ENCODE data around the gene DIP2C. TPM values are rescaled to one million over a fixed set of nuclear protein-coding genes. Genes with fewer than 3 reads are reported as not detected.

The DIP2C gene
- total RNA-seq, 1 donor from 2014 or later: 31.9 TPM

DNA sequence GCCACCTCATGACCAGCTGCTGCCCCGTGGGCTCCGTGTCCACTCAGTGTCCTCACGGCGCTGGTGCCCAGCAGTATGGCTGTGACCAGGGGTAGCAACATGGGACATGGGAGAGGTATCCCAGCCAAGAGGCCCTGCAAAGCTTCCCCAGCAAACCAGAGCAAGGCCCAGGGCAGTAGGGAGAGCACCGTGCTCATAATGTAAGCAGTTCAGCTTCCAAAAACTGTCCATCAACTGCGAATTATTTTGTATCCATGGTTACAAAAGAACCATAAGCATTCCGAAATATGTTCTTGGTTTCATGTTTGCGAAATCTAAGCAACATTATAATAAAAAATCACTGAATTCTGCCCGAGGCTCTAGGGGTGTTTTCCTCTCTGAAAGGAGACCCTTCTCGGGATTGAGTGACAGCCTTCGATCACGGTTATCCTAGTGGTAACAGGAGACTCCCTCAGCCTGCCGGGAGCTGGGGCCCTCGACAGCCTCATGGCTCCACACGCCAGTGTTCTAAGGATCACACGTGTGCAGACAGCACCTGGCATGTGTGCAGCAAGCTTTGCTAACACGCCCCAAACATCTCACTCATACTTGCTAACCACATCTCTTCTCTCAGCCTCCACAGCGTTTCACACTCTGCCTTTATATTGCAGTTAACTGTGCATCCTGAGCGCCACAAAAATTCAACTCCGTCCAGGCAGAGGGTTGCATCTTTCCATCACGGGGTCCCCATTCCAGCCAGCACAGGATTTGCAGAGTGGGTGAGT lies 117.6 kb downstream of the DIP2C start:
- DNase-seq (ENCODE audit: low read depth): no peak

DNA sequence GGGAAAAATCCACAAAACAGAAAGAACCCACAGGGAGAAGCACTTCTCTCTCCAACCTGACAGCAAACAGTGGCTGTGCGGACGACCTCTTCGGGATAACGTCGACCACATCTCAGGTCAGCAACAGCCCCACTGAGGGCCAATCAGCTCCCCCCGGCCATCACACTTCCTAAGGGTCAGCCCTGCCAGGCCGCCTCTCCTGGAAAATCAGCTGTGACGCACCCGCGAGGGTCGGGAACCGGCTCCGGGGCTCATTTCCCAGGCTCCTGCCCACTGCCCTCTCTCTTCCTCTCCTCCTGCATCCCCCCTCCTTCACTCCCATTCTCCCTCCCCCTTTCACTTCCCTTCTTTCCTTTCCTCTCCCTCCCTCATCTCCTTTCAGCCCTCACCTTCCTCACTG lies 118.3 kb downstream of the DIP2C start:
- DNase-seq (ENCODE audit: low read depth): no peak

DNA sequence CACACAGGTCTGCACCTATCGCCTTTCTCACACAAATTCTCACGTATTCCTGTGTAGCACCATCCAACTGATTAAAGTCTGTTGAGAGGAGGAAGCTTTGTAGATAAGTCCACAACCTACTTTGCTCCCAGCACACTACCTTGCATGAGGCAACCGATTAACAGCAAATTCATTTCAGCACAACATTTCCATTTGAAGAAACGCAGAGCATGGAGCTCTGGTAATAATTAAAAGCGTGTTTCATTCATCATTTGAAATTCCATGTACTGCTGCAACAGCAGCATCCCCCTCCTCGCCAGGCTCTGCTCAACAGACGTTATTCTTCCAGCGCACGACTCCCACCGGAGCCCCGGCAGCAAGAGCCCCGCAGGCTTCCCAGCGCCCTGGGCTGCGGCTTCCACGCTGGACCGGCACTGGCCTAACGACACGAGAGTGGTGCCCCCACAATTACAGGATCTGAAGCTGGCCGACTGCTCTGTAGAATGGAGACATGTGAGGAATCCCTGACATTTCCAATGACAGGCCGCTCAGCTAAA lies 118.8 kb downstream of the DIP2C start:
- no peak for DNase-seq (ENCODE audit: low read depth)

DNA sequence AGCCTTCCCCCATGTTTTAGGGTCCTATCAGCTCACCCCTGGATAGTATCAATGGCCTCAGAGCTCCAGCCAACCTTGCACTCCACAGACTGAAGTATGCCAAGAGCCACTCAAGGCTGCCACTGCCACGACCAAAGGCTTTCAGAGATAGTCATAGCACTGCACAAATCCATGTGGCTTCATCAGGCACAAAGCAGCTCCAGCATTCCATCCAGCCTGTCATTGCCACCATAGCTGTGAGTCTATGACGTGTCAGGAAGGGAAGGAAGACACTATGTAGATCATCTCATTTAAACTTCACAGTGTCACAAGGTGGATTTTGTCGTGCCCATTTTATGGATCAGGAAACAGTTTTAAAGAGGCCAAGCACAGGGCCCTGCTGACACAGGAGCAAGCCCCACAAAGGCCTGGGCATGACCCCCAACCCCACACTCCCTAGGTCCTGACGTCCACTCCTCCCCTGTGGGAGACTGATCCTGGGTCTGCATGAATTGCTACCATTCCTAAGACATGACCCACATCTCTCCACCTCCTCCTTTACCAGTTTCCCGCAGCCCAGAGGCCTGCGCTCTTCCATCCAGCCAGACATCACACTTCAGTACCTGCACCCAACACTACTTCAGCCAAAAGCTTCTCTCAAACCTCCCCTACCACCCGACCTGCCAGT lies 119.4 kb downstream of the DIP2C start:
- DNase-seq (ENCODE audit: low read depth): no peak

DNA sequence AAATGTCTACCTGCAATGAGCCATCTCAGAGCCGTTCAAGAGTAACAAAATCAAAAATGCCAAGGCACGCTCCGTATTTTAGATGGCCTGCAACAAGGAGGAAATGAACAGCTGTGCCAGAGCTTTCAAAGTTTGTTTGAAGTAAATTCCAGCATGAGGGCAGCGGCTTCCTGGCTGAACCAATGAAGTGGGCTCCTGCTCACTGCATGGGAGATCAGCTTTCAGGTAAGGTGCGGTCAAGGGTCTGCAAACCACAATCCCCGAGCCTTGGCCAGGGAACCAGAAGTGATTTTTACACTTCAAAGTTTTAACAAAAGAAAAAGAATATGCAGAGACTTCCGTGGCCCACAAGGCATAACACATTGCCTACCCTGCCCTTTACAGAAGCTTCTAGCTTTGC lies 120.6 kb downstream of the DIP2C start:
- DNase-seq (ENCODE audit: low read depth): no peak

DNA sequence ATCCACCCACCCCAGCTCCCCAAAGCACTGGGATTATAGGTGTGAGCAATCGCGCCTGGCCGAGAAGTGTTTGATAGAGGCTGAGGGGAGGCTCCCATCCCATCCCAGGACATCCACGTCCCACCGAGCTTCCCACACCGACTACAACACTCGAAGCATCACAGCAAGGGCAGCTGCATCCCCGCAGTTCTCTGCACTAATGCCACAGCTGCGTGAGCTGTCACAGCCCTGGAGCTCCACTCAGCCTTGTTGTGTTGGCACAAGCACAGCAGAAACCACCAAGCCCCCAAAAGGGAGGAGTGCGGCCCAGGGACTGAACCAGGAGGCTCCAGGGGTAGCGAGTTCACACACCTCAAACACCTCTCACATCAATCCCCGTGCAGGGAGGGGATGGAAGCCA lies 121.6 kb downstream of the DIP2C start:
- DNase-seq (ENCODE audit: low read depth): peak; percentile 26

DNA sequence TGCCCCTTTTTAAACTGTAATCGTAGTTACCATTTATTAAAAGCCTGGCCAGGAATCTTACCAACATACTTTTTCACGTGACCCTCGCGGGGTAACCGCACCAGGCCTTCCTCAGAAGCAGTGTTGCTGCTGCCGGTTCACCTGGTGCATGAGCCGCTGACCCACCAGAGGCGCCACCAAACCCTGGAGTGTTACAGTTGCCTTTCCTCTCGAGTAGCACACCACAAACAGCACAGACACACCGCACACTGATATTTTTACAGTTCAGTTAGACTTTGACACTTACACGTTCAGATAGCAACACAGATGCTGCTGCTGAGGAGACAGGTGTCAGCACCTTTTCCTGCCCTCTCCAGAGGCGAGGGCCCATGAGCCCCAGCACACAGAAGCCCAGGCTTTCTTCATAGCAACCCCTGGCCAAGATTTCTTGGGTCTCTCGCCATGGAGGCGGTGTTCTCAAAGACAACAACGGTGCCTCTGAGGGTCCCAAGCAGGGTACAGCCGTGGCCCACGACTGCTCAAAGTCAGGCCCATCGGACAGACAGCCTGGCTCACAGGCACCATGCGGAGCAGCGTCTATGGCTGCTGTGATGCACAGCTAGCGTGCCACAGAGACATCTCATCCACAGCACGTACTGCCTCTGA lies 123.1 kb downstream of the DIP2C start:
- DNase-seq (ENCODE audit: low read depth): no peak

DNA sequence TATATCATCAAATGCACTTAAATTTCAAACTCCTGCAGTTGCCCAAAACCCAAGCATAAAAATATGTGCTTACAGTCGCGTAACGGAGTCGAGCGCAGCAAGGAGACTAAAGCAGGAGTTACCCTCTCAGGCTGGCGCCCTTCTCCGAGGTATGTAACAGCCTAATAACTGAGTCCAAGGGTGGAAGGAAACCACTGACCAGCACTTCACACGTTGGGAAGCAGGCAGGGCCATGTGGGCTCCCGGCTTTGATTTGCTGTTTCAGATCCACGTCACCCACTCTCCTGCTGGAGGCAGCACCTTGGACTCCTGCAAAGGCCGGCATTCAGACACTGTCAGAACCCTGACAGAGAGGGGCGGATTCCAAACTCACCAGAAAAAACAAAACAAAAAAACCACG lies 123.8 kb downstream of the DIP2C start:
- no peak for DNase-seq (ENCODE audit: low read depth)

DNA sequence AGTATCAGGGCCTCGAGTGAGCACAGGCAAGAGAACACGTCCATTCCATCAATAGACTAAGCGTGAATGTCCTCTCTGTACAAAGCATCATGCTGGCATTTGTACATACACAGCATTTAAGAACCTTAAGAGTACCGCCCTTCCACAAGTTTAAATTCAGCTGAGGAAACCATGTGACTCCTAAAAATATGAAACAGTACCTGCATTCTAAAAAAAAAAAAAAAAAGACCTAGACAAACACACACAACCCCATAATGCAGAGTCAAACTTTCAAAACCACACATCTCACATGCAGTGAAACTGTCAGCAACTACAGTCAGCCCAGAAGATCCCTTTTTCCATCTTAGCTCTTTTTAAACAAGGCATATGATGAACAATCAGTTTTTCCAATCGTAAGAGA lies 124.3 kb downstream of the DIP2C start:
- DNase-seq (ENCODE audit: low read depth): no peak

DNA sequence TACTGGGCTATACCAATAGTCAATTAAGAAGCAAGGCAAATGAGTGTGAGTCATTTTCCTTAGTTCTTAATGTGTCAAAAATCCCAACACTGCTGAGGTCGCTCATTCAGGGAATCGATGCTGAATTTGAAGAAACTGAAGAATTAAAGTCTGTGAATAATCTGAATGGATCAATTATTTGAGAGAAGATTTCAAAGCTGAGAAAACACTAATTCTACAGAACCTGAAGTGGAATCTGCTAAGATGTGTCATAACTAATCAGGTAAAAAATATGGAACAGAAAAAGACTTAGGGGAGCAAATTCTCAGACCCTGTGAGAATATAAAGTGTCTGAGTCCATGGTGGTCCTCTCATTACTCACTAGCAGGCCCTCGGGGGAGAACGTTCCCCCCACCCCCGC lies 125.6 kb downstream of the DIP2C start:
- no peak for DNase-seq (ENCODE audit: low read depth)

DNA sequence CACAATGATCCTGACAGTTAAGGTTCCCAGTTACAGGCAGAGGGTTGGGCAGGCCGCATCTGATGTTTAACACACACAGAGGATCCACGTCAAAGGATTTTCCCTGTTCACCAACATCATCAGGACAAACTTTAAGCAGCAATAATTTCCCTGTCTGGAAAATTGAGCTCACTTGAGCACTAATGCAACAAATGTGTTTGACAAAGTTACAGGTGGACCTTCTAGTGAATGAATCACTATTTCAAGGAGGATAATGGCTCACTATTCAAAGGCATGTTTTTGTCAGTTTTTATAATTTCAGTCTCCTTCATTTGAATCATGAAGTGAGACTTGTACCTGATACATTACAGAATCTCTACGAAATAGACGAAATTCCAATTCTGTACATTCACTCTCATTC lies 127.3 kb downstream of the DIP2C start:
- DNase-seq (ENCODE audit: low read depth): no peak

DNA sequence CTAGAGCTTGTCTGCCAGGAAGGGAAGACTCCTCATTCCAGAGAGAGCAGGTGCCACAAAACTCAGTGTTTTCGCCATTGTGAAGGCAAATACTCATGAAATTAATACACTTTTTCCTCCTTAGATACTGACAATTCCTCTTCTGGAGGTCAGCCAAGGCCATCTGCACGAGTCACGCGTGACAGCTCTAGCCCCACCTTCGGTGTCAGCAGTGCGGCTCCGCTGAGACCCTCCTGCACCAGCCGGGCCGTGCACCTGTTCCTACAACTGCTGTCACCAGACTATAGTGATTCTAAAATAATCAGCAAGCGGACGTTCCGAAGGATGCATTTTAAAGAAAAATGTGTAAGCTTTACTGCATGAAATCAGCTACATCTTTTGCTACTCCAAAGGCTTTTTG lies 127.7 kb downstream of the DIP2C start:
- peak; percentile 48 for DNase-seq (ENCODE audit: low read depth)

DNA sequence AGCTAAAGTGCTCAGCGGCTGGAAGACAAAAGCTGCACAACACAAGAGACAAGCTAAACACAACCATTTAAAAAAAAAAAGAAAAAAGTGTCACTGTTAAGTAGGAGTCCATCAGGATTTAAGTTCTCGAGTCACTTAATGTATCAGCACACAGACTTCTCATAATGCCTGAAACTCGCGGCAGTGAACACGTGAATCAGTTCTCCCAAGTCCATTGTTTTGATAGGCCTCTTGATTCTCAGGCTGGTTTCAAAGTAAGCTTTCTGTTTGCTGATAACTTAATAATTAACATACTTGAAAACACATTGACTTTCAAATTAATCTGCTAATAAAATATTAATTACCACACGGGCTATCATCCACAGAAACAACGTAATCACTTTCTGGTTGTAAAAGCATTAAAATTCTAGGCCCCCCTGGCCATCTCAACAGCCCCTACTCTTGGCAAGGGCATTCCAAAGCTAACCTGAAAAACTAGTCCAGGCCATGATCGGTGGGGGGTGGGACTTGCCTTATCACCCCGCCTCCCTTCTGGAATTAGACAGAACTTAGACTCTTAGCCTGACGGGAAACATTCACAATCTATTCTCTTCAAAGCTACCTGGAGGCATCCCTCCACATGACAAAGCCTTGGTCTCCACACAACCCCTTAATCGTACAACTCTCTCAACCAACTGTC lies 129.0 kb downstream of the DIP2C start:
- no peak for DNase-seq (ENCODE audit: low read depth)

DNA sequence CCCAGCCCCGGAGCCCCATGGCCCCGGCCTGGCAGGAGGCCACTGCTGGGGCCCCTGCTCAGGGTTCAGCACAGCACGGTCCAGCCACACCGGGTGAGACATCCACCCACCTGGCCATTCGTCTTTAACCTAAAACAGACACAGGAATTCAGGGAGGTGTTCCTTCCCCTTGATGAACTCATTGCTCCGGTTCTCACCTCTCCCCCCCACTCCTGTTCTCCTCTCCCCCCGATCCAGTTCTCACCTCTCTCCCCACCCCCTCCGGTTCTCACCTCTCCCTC lies 129.8 kb downstream of the DIP2C start:
- no peak for DNase-seq (ENCODE audit: low read depth)

DNA sequence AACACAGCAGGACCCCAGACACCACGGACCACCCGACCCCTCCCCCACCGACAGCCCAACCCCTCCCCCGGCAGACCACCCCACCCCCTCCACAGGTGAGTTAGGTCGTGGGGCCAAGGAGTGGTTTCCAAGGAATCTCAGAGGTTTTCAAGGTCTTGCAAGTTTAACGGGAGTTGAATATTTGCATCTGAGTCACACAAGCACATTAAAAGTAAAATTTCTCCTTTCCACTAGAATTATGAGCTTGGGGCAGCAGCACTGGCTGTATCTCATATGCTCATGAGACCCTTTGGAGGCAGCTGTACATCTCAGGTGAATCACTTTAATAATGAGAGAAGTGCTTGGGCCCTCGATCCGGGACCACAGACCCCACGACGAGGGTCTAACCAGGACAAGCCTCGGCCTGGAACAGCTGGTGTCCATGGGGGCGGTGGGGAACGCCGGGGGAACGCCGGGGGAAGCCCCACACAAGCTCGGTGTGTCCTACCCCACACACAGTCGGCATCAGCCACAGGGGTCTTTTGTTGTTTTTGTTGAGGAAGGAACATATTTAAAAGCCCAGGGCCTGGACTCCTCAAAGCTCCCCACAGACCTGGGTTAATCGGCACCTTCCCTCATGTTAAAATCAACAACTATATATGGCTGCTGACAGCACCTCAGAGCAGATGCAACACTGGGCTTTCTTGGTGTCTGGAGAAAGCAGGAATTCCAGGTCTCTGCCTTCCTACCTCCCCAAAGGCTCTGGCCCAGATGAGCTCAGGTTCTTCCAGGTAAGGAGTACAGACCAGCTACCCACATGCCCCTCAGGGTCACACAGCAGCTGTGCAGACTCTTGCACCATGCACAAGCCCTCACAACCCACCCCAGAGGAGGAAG lies 130.3 kb downstream of the DIP2C start:
- DNase-seq (ENCODE audit: low read depth): no peak

DNA sequence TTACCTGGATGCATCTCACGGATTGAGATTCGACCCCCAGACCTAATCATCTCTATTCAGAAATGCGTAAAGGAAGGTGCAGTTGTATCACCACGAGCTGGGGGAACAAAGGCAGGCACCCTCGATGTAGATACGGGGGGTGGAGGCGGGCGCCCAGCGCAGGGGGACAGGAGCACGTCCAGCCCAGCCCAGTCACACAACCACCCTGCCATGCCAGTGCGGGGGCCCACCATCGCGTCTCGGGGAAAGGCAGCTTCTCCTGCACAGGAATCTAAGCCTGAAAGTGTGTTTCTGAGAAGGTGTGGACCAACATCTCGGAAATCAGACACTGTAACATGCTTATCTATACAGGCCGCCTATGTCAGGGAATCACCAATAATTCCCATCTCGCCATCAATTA lies 131.1 kb downstream of the DIP2C start:
- DNase-seq (ENCODE audit: low read depth): no peak

DNA sequence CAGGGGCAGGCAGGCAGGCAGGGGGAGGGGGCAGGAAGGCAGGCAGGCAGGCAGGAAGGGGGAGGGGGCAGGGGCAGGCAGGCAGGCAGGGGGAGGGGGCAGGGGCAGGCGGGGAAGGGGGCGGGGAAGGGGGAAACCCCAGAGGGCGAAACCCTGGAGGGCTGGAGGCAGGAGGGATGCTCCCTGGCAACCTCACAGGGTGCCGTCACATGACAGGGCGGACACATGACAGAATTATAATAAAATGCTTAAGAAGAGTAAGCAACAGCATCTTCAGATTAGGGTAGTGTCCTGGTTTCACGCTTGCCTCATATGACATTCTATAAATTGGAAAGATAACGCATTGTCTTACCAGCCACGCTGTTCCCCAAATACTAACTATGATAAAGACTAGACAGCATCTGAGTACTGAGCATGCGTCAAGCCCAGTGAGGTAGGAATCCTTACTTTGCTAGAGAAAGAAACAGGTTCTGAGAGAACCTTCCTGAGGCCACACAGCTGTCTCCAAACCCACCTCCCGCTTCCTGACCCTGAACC lies 131.6 kb downstream of the DIP2C start:
- DNase-seq (ENCODE audit: low read depth): no peak

DNA sequence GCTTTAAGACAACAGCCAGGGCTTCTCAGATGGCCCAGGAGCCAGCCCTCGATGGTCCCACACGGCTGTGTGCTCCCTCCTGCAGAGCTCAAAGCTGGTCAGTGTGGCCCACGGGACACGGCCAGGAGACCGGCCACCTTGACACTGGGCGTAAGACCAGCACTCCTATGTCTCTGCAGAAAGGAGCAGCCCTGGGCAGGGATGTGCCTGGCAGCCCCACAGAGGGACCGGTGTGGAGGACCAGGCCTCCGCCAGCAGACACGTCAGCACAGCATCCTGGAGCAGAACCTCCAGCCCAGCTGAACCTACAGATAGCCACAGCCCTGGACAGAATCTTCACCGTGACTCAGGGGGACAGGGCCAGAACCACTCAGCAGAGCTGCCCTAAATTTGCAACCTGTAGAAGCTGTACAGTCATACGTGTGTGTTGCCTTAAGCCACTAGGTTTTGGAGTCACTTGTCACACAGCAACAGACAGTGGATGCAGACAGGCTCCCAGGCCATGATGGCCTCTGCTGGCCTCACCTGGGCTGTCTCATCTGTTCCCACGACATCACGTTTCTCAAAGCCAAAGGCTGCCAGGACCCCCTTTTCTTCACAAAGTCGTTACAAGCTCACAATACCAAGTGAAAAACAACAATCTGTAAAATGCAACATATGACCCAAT lies 132.4 kb downstream of the DIP2C start:
- no peak for DNase-seq (ENCODE audit: low read depth)

DNA sequence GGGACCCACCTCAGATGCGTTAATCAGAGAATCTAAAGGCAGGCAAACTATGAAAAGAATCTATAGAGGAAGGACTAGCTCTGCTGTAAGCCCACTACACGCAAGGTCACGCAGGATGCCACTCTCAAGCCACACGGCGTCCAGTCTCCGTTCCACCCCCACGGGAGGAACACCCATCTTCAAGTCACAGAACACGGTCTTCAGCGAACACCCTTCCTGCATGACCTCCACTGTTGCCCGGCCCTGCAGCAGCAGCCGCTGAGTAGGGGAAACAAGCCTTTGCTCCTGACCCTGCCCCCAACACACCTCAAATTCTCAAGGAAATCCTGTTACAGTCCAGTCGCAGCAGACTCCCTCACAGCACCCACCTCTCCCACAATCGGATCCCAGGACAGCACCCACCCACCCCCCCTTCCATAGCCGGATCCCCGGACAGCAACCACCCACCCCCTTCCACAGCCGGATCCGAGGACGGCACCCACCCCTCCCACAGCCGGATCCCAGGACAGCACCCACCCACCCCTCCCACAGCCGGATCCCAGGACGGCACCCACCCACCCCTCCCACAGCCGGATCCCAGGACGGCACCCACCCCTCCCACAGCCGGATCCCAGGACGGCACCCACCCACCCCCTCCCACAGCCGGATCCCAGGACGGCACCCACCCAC lies 133.7 kb downstream of the DIP2C start:
- DNase-seq (ENCODE audit: low read depth): no peak

DNA sequence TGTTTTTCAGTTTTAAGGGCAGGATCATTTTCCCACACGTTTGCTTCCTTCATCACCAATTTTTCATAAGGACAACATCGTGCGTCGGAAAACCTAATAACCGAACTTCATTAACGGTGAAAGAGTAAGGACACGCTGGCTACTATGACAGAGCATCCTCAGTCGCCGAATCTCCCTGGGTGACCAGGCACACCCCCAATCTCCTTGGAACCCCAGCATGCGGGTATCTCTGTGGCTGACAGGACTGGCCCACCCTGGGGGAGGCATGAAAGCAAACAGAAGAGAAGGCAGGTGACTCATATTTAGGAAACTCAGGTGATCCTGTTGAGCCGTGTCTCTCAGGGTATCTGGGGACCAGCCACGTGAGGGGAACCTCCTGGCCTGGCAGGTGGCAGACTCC lies 134.2 kb downstream of the DIP2C start:
- no peak for DNase-seq (ENCODE audit: low read depth)

All from myocyte (in vitro differentiated cells).